WI38 (cell line): ENCODE measurements around the gene TTC19.

Source experiments
- H3K4me3 ChIP-seq: 2 replicates; pipeline ENCODE4 v1.5.1; 2011; ENCODE audit warnings: low read depth, mild to moderate bottlenecking, control low read depth, low read length
- CTCF ChIP-seq: IDR thresholded peaks from 2 replicates; pipeline ENCODE4 v1.5.1; 2012; ENCODE audit warnings: low read depth, mild to moderate bottlenecking, control low read depth, low read length

TTC19 gene

GRCh38 chr17:16033729-16034349 lies 34.2 kb downstream of the TTC19 start:
- TF ChIP-seq CTCF, result no peak
- no peak overlapping the region for H3K4me3 ChIP-seq

GRCh38 chr17:16036261-16036660 lies 36.6 kb downstream of the TTC19 start:
- no peak overlapping the region for H3K4me3 ChIP-seq
- TF ChIP-seq CTCF, result no peak

- TF ChIP-seq CTCF, result no peak
- no peak overlapping the region for H3K4me3 ChIP-seq
Observed at GRCh38 chr17:16037636-16038035, 38.0 kb downstream of the TTC19 start.

- no peak for TF ChIP-seq CTCF
Observed at GRCh38 chr17:16040710-16041251, 41.2 kb downstream of the TTC19 start.

GRCh38 chr17:16044487-16044886 lies 44.9 kb downstream of the TTC19 start:
- TF ChIP-seq CTCF, result no peak
- H3K4me3 ChIP-seq, result no peak overlapping the region

More at GRCh38 chr17:16040710-16041251, 41.2 kb downstream of the TTC19 start:
- H3K4me3 ChIP-seq, result no peak overlapping the region

GRCh38 chr17:16046966-16047365 lies 47.3 kb downstream of the TTC19 start:
- no peak overlapping the region for H3K4me3 ChIP-seq
- no peak for TF ChIP-seq CTCF

GRCh38 chr17:16048811-16049449 lies 49.3 kb downstream of the TTC19 start:
- TF ChIP-seq CTCF, result no peak

More at GRCh38 chr17:16048811-16049449, 49.3 kb downstream of the TTC19 start:
- H3K4me3 ChIP-seq, result no peak overlapping the region
